Astrocyte of the hippocampus (primary cell): ENCODE data around the gene DUSP22.

ENCODE experiments used
- DNase-seq: peaks from one replicate; pipeline ENCODE4 v3.0.0; 2011; ENCODE audit warnings: low read depth, low spot score

DUSP22 gene

DNA sequence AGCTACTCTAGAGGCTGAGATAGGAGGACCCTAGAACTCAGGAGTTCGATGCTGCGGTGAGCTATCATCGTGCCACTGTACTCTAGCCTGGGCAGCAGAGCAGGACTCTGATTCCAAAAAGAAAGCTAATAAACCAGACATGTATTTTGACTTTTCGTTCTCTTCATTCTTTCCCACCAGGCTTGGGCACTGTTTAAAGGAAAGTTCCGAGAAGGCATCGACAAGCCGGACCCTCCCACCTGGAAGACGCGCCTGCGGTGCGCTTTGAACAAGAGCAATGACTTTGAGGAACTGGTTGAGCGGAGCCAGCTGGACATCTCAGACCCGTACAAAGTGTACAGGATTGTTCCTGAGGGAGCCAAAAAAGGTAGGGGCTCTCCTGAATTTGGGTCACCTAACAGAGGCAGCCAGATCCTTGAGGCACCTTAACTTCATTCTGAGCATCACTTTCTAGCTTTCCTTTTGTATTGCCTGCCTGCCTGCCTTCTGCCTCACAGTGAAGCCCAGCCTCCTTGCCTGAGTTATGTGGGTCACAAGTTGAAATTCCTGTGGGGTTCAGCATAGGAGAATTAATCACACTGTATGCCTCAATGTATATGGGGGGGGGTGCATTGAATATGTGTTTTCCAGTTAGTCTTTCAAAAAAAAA, 102.5 kb downstream of the DUSP22 start:
- no peak for DNase-seq

DNA sequence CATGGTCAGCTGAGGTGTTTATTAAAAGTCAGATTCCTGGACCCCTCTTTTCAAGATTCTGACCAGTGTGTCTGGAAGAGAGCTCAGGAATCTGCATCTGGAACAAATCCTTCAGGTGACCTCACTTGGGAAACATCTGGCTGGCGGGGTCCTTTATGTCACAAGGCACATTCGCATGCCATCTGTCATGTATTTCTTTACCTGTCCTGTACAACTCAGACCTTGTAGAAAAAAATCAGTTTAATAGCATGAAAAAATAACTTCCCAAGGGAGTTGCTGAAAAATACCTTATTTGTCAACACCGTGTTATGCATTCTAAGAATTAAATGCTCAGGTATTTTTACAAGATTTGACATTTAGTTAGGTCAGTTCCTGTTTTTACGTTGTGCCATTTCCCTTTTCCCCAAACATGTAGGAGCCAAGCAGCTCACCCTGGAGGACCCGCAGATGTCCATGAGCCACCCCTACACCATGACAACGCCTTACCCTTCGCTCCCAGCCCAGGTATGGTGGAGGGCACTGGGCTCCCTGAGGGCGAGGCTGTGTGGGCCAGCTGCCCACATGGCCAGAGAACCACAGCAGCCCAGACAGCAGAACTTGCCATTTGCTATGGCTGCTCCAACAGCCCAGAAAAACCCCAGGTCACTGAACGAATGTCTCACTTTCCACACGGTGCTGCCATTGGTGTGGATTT, 103.3 kb downstream of the DUSP22 start:
- DNase-seq = no peak

DNA sequence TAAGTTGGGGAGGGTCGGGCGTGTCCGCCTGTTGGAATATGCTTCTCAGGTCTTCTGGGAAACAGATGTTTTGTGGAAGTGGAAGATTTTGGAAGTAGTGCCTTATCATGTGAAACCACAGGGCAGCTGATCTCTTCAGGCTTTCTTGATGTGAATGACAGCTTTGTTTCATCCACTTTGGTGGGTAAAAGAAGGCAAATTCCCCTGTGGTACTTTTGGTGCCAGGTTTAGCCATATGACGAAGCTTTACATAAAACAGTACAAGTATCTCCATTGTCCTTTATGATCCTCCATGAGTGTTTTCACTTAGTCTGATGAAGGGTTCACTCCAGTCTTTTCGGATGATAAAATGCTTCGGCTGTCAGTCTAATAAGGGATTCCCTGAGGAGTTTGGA, 103.8 kb downstream of the DUSP22 start:
- DNase-seq = no peak

DNA sequence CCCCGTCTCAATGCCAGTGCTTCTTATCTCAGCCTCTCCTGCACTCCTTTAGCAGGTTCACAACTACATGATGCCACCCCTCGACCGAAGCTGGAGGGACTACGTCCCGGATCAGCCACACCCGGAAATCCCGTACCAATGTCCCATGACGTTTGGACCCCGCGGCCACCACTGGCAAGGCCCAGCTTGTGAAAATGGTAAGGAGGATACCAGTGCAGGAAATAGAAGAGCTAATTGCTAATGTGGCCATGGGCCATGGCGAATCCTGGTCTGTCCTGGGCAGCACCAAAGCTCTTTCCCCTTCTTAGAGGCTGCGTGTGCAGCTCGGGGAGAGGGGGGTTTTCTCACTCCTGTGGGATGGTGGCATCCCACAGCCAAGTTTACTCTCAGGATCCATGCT, 104.8 kb downstream of the DUSP22 start:
- DNase-seq = no peak

DNA sequence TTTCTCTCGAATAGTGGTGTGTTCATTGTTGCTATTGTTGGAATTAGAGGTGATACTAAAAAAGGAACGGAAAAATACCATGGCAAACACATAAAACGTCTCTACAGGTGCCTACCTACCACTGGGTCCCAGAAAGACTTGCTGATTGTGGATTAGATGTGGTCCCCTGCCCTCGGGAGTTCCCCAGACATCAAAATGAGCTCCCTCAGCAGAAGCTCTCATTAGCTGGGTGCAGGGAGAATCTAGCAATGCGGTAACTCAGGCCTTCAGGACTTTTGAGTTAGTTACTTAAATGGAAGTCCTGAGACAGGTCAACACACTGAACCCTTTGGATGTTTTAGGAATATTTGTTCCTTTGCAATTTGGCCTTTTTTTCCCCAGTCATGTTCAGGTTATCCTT, 105.3 kb downstream of the DUSP22 start:
- no peak for DNase-seq

DNA sequence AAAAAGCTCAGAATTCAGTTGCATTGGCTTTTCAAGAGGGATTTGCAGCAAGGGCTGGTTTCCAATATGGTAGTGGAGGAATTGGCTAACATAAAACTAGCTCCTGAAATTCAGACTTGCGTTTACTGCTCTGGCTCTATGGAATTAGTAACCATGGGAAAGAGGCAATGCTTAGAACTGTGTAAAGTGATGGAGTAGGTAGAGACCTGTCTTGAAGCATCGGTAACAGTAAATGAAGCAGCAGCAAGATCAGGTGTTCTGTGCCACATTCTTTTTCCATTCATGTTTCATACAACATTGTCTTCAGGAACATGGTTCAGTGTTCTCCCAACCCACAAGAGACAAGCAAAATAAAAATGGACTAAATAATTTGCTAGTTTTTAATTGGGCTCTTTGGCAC, 105.8 kb downstream of the DUSP22 start:
- no peak for DNase-seq

DNA sequence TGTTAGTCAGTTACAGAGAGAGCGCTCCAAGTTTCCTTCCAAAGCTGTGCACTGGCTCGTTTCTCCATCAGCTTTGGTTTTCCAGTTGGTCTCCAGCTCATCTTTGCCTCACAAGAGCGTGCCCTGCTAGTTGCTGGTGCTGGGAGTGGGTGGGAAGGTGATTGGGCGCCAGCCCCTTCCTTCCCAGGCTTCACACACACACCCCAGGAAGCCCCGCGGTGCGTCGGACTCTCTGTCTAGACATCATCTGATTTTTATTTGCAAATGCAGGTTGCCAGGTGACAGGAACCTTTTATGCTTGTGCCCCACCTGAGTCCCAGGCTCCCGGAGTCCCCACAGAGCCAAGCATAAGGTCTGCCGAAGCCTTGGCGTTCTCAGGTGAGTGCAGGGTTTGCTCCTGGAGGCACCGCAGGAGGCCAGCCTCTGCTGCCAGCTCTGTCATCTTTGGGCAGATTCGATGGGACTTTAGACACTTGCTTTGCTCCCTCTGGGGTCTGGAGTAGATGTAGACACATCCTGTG, 106.3 kb downstream of the DUSP22 start:
- no peak for DNase-seq

DNA sequence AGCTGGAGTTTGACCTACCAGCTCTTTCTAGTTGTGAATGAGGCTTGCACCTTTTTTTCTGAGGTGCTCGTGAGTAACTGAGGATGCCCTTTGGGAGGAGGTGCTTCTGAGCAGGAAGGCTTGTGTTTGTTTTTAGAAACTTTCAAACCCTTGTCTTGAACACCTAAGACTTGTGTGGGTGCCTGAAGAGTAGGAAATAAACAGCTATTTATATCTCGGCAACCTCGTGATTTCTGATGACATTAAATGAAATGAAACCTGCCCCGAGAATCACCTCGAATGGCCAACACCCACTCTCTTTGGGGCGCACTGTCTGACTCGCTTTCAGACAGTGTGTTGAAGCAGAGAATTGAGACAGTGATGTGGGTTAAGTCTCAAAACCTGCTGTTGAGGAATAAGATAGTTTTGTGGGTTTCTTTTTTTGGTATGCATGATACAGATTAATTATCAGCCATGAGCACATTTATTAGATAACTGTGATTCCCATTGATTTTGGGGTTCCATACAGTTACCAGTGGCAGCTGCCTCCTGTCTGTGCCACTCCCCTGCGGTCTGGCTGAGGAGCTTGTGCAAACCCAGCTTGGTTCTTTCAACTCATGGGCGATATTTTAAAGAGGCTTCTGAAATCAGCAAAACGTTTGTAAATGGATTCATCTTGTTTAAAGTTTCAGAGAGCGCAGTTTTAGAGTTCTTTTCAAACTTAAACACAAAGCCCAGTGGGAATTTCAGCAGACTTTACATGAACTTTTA, 107.7 kb downstream of the DUSP22 start:
- DNase-seq = no peak

DNA sequence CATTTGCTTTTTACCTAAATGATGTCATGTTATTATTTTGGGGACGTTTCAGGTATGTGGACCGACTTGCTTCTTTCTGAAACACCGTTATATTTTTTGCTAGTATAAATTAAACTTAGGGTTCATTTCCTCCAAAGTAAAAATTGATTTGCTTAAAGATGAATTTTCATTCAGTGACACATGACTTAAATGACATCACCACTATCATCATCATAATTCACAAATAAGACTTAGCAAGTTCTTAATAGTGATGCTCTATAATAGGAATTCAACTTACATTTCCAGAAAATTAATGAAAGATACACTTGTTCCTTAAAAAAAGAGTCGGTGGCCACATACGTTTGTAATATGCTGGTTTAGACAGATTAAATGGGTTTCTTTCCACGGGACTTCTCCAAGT, 108.5 kb downstream of the DUSP22 start:
- no peak for DNase-seq
